ENCODE data around the gene GRB10.
A peak's percentile ranks its signal among the peaks of the same experiment; 100 is the strongest.

GRB10 gene

GRCh38 chr7:50793120-50793946, 10.6 kb upstream of the GRB10 start:
- Histone ChIP-seq H3K27ac (no peak overlapping the region), H3K36me3 (no peaks in the 10 kb centered on the region), H3K27me3 (ENCODE audit: insufficient read depth, low read depth, severe bottlenecking) (peaks cover 38% of the 10 kb centered on the region), H3K4me3 (ENCODE audit: low read depth, low read length) (peak overlapping the region; percentile 38), H3K9me3 (ENCODE audit: severe bottlenecking) (no peaks in the 10 kb centered on the region)
- TF ChIP-seq CTCF (IDR thresholded peaks at IDR 0.05; ENCODE audit: low read depth, low read length), result no peak
- peak; percentile 18 for DNase-seq

GRCh38 chr7:50792342-50793119, 9.8 kb upstream of the GRB10 start:
- TF ChIP-seq CTCF (IDR thresholded peaks at IDR 0.05; ENCODE audit: low read depth, low read length), result no peak
- Histone ChIP-seq H3K4me3 (ENCODE audit: low read depth, low read length) (peak overlapping the region; percentile 26), H3K36me3 (no peaks in the 10 kb centered on the region), H3K27ac (no peak overlapping the region), H3K9me3 (ENCODE audit: severe bottlenecking) (no peaks in the 10 kb centered on the region), H3K27me3 (ENCODE audit: insufficient read depth, low read depth, severe bottlenecking) (peaks cover 38% of the 10 kb centered on the region)
- DNase-seq, result peak; percentile 16

- Histone ChIP-seq H3K9me3 (ENCODE audit: severe bottlenecking) (no peaks in the 10 kb centered on the region), H3K27ac (no peak overlapping the region), H3K4me3 (ENCODE audit: low read depth, low read length) (peak overlapping the region; percentile 26), H3K36me3 (no peaks in the 10 kb centered on the region), H3K27me3 (ENCODE audit: insufficient read depth, low read depth, severe bottlenecking) (peaks cover 38% of the 10 kb centered on the region)
- no peak for TF ChIP-seq CTCF (IDR thresholded peaks at IDR 0.05; ENCODE audit: low read depth, low read length)
- DNase-seq, result no peak
Observed at GRCh38 chr7:50791938-50792341, 9.2 kb upstream of the GRB10 start.

- H3K4me3 ChIP-seq (ENCODE audit: low read depth, low read length), result peak overlapping the region; percentile 26; the same call in 1 of the 2 replicates
- no peak for TF ChIP-seq CTCF (IDR thresholded peaks at IDR 0.05; ENCODE audit: low read depth, low read length)
- H3K27ac ChIP-seq, result no peak overlapping the region
- no peak for DNase-seq
- H3K27me3 ChIP-seq (ENCODE audit: insufficient read depth, low read depth, severe bottlenecking), result peaks cover 42% of the 10 kb centered on the region
- H3K36me3 ChIP-seq, result no peaks in the 10 kb centered on the region
- H3K9me3 ChIP-seq (ENCODE audit: severe bottlenecking), result no peaks in the 10 kb centered on the region
Observed at GRCh38 chr7:50791363-50791937, 8.8 kb upstream of the GRB10 start.

- TF ChIP-seq CTCF (IDR thresholded peaks at IDR 0.05; ENCODE audit: low read depth, low read length), result no peak
- H3K27ac ChIP-seq, result no peak overlapping the region
- H3K36me3 ChIP-seq, result no peaks in the 10 kb centered on the region
- no peak for DNase-seq
- H3K4me3 ChIP-seq (ENCODE audit: low read depth, low read length), result no peak overlapping the region
- peaks cover 45% of the 10 kb centered on the region for H3K27me3 ChIP-seq (ENCODE audit: insufficient read depth, low read depth, severe bottlenecking)
- no peaks in the 10 kb centered on the region for H3K9me3 ChIP-seq (ENCODE audit: severe bottlenecking)
Observed at GRCh38 chr7:50790381-50790780, 7.7 kb upstream of the GRB10 start.
